SK-N-SH (cell line): ENCODE data around the gene SIRPB2. TPM values are rescaled to one million over a fixed set of nuclear protein-coding genes. Genes with fewer than 3 reads are reported as not detected.

Source experiments
- CTCF ChIA-PET: fragments of 300-600, 350-600 bp; formaldehyde crosslinking; extraction: SDS; loops from one replicate; lab custom pipeline; 2021; lab: Yijun Ruan, JAX
- POLR2A ChIA-PET: fragments of 350-600 bp; sonication (Branson Sonifier 250); formaldehyde crosslinking; extraction: SDS; loops from one replicate; lab custom pipeline; 2020; ENCODE audit warnings: antibody characterized with exemption, inconsistent platforms; lab: Yijun Ruan, JAX
- DNase-seq: peaks from one replicate; pipeline ENCODE4 v3.0.0; 2012
- H2AFZ ChIP-seq: fragments of 200-600 bp; sonication (generic); 2 replicates; pipeline ENCODE4 v1.8.1; 2016; ENCODE audit warnings: antibody characterized with exemption, mild to moderate bottlenecking, low read depth
- H3F3A ChIP-seq: fragments of 200-600 bp; sonication (generic); replicated peaks from 2 replicates; pipeline ENCODE3; 2016; ENCODE audit warnings: antibody characterized with exemption, mild to moderate bottlenecking; ENCODE audit not compliant: insufficient read depth
- H3K27ac ChIP-seq, 2 experiments: fragments of 200-500 bp in 1 of 2; fragments of 200-600 bp in 1 of 2; sonication (Bioruptor generic) in 1 of 2; sonication (generic), shearing (Covaris generic) in 1 of 2; 2 replicates each; pipeline versions ENCODE4 v1.5.1 to v1.6.1; 2014 to 2016; ENCODE audit warnings: low read depth in 2 of 2, inconsistent platforms in 1 of 2, low read length in 1 of 2, mild to moderate bottlenecking in 1 of 2, mixed read lengths in 1 of 2
- H3K27me3 ChIP-seq: fragments of 200-600 bp; sonication (generic), shearing (Covaris generic); 2 replicates; pipeline ENCODE4 v1.6.1; 2016; ENCODE audit warnings: mixed run types; ENCODE audit not compliant: insufficient read depth
- H3K36me3 ChIP-seq, 2 experiments: fragments of 200-500 bp in 1 of 2; fragments of 200-600 bp in 1 of 2; sonication (Bioruptor generic) in 1 of 2; sonication (generic) in 1 of 2; replicated peaks in 1 of 2; 2 replicates each; pipeline versions ENCODE3 to v1.5.1; 2014 to 2016; ENCODE audit warnings: low read length in 1 of 2, mild to moderate bottlenecking in 1 of 2; ENCODE audit not compliant: insufficient read depth in 2 of 2, control insufficient read depth in 1 of 2
- H3K4me1 ChIP-seq, 2 experiments: fragments of 200-500 bp in 1 of 2; fragments of 200-600 bp in 1 of 2; sonication (Bioruptor generic) in 1 of 2; sonication (generic), shearing (Covaris generic) in 1 of 2; 2 replicates each; pipeline versions ENCODE4 v1.5.1 to v1.6.1; 2014 to 2016; ENCODE audit warnings: low read depth in 1 of 2, low read length in 1 of 2, mixed run types in 1 of 2; ENCODE audit not compliant: insufficient read depth in 2 of 2, control insufficient read depth in 1 of 2
- H3K4me2 ChIP-seq: fragments of 200-600 bp; sonication (generic), shearing (Covaris generic); 2 replicates; pipeline ENCODE4 v1.6.1; 2017; ENCODE audit warnings: mixed run types
- H3K4me3 ChIP-seq, 2 experiments: fragments of 200-500 bp in 1 of 2; fragments of 200-600 bp in 1 of 2; sonication (Bioruptor generic) in 1 of 2; sonication (generic), shearing (Covaris generic) in 1 of 2; 2 replicates each; pipeline versions ENCODE4 v1.5.1 to v1.8.1; 2014 to 2016; ENCODE audit warnings: low read depth in 2 of 2, inconsistent platforms in 1 of 2, low read length in 1 of 2, mild to moderate bottlenecking in 1 of 2, mixed read lengths in 1 of 2, moderate library complexity in 1 of 2
- H3K79me2 ChIP-seq: fragments of 200-600 bp; sonication (generic); 2 replicates; pipeline ENCODE4 v1.8.1; 2017; ENCODE audit warnings: mild to moderate bottlenecking; ENCODE audit not compliant: insufficient read depth
- H3K9ac ChIP-seq: fragments of 200-600 bp; sonication (generic); 2 replicates; pipeline ENCODE4 v1.6.1; 2017; ENCODE audit warnings: mixed run types
- H3K9me2 ChIP-seq: fragments of 200-600 bp; sonication (generic); 2 replicates; pipeline ENCODE4 v1.6.1; 2017; ENCODE audit warnings: mixed run types
- H3K9me3 ChIP-seq: fragments of 200-600 bp; sonication (generic); 2 replicates; pipeline ENCODE4 v1.6.1; 2017; ENCODE audit warnings: mixed run types, mild to moderate bottlenecking, moderate library complexity
- H4K20me1 ChIP-seq: fragments of 200-600 bp; sonication (generic); 2 replicates; pipeline ENCODE4 v1.6.1; 2017; ENCODE audit warnings: mild to moderate bottlenecking, mixed run types; ENCODE audit not compliant: insufficient read depth
- ELF1 ChIP-seq: IDR thresholded peaks from 2 replicates; pipeline ENCODE4 v1.4.0; 2012
- EP300 ChIP-seq, 2 experiments: IDR thresholded peaks; 2 replicates each; pipeline versions ENCODE4 v1.4.0 to v1.6.1; 2012; ENCODE audit warnings: borderline replicate concordance in 1 of 2, low read depth in 1 of 2, low read length in 1 of 2
- FOXM1 ChIP-seq: IDR thresholded peaks from 2 replicates; pipeline ENCODE4 v1.4.0; 2012; ENCODE audit warnings: low read depth, mild to moderate bottlenecking
- GABPA ChIP-seq: IDR thresholded peaks from 2 replicates; pipeline ENCODE4 v1.4.0; 2012; ENCODE audit warnings: low read depth, mild to moderate bottlenecking
- MEF2A ChIP-seq: IDR thresholded peaks from 2 replicates; pipeline ENCODE4 v1.4.0; 2012; ENCODE audit warnings: low read depth, borderline replicate concordance
- MXI1 ChIP-seq: IDR thresholded peaks from 2 replicates; pipeline ENCODE4 v1.6.1; 2012; ENCODE audit warnings: mild to moderate bottlenecking, low read depth, low read length, improper control_type of control experiment
- NFIC ChIP-seq: IDR thresholded peaks from 2 replicates; pipeline ENCODE4 v1.4.0; 2012; ENCODE audit warnings: borderline replicate concordance
- RAD21 ChIP-seq: IDR thresholded peaks from 2 replicates; pipeline ENCODE4 v1.6.1; 2012; ENCODE audit warnings: mild to moderate bottlenecking, low read length
- RCOR1 ChIP-seq: fragments of 150-350 bp; IDR thresholded peaks from 2 replicates; pipeline ENCODE4 v1.6.1; 2017; ENCODE audit warnings: antibody characterized with exemption, low read length
- RFX5 ChIP-seq: IDR thresholded peaks from 2 replicates; pipeline ENCODE4 v1.6.1; 2012; ENCODE audit warnings: mild to moderate bottlenecking, improper control_type of control experiment, low read length
- SIN3A ChIP-seq: IDR thresholded peaks from 2 replicates; pipeline ENCODE4 v1.6.1; 2012; ENCODE audit warnings: low read depth, mild to moderate bottlenecking, low read length, moderate library complexity, borderline replicate concordance
- TCF12 ChIP-seq: IDR thresholded peaks from 2 replicates; pipeline ENCODE4 v1.4.0; 2012
- WGBS: methylation state at CpG from one replicate; pipeline ENCODE4 v1.1.6; 2017; ENCODE audit warnings: low lambda C conversion rate; 5-methylcytosine and 5-hydroxymethylcytosine counted together
- polyA plus RNA-seq, 3 experiments: library from polyadenylated mRNA; depleted of rRNA; stranded (reverse); fragments of >200 nt; gene quantifications; 2 replicates each; pipeline ENCODE4 v1.2.3, GENCODE V29; 2012
- TF ChIP-seq, protein P1 (sequence below): IDR thresholded peaks from 2 replicates; pipeline ENCODE4 v1.4.0; 2012; ENCODE audit warnings: low read depth, borderline replicate concordance

SIRPB2 gene
- polyA plus RNA-seq, 1 of the 3 experiments (the other 2 are of a cell fraction), result not detected

GRCh38 chr20:1434571-1435336, 56.5 kb downstream of the SIRPB2 start:
- POLR2A ChIA-PET, result no interaction called here

DNA sequence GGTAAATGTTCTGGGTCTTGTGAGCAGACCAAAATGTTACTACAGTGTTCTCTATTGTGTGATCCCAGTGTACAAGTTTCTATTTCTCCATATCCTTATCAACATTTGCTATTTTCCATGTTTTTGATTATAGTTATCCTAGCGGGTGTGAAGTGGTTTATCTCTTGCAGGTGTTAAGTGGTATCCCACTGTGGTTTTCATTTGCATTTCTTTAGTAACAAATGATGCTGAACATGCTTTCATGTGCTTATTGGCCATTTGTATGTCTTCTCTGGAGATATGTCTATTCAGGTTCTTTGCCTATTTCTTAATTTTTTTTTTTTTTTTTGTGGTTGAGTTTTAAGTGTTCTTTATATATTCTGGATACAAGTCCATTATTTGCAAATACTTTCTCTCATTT, 60.1 kb downstream of the SIRPB2 start:
- Histone ChIP-seq H3K27me3 (no peaks in the 10 kb centered on the region), H3F3A (no peaks in the 10 kb centered on the region), H3K79me2 (no peaks in the 10 kb centered on the region), H2AFZ (no peak overlapping the region), H4K20me1 (no peaks in the 10 kb centered on the region), H3K36me3 (no peaks in the 10 kb centered on the region), H3K4me2 (no peak overlapping the region), H3K9me3 (no peaks in the 10 kb centered on the region), H3K27ac (no peak overlapping the region), H3K4me3 (no peak overlapping the region), H3K4me1 (peaks cover 4 to 18% of the 10 kb centered on the region in 2 experiments; a peak in 3 of 4 replicates), H3K9me2 (no peaks in the 10 kb centered on the region), H3K9ac (no peak overlapping the region)
- TF ChIP-seq, protein P1, sequence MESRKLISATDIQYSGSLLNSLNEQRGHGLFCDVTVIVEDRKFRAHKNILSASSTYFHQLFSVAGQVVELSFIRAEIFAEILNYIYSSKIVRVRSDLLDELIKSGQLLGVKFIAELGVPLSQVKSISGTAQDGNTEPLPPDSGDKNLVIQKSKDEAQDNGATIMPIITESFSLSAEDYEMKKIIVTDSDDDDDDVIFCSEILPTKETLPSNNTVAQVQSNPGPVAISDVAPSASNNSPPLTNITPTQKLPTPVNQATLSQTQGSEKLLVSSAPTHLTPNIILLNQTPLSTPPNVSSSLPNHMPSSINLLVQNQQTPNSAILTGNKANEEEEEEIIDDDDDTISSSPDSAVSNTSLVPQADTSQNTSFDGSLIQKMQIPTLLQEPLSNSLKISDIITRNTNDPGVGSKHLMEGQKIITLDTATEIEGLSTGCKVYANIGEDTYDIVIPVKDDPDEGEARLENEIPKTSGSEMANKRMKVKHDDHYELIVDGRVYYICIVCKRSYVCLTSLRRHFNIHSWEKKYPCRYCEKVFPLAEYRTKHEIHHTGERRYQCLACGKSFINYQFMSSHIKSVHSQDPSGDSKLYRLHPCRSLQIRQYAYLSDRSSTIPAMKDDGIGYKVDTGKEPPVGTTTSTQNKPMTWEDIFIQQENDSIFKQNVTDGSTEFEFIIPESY, result no peak
- no peak for TF ChIP-seq MEF2A
- no peak for TF ChIP-seq GABPA
- no peak for TF ChIP-seq RFX5
- no peak for TF ChIP-seq RAD21
- no peak for TF ChIP-seq ELF1
- TF ChIP-seq EP300 (IDR thresholded peaks at IDR 0.05; ENCODE audit: borderline replicate concordance in 1 of 2, low read depth in 1 of 2, low read length in 1 of 2), result no peak
- no peak for TF ChIP-seq RCOR1
- TF ChIP-seq SIN3A, result no peak
- no peak for DNase-seq
- CTCF ChIA-PET, result no interaction called here
- POLR2A ChIA-PET, result no interaction called here
- WGBS, result 42% methylated on average over 1 of the region's 1 CpG

More at GRCh38 chr20:1434571-1435336, 56.5 kb downstream of the SIRPB2 start:
- no peaks in the 10 kb centered on the region for H3K79me2 ChIP-seq
- no peak for DNase-seq
- H3F3A ChIP-seq, result no peaks in the 10 kb centered on the region
- TF ChIP-seq RFX5, result no peak
- no peak for TF ChIP-seq TCF12
- TF ChIP-seq FOXM1, result no peak
- TF ChIP-seq RCOR1, result no peak
- TF ChIP-seq NFIC, result no peak
- TF ChIP-seq RAD21, result no peak
- no peak for TF ChIP-seq MXI1
- H2AFZ ChIP-seq, result no peak overlapping the region
- no peaks in the 10 kb centered on the region for H3K36me3 ChIP-seq
- H3K4me1 ChIP-seq, result no peaks in the 10 kb centered on the region
- no peak overlapping the region for H3K27ac ChIP-seq
- CTCF ChIA-PET, result interaction anchor here (0.9 to 5.5 kb wide), 4 partner anchors 32 to 222 kb away, joined by 3 to 31 read pairs (median 5); partner anchors contain the start of gene NSFL1C
- no peak overlapping the region for H3K4me2 ChIP-seq
- H4K20me1 ChIP-seq, result no peaks in the 10 kb centered on the region
- 84% methylated on average over 2 of the region's 2 CpGs for WGBS
- H3K4me3 ChIP-seq, result no peak overlapping the region
- H3K9me2 ChIP-seq, result no peaks in the 10 kb centered on the region
- no peaks in the 10 kb centered on the region for H3K27me3 ChIP-seq
- no peaks in the 10 kb centered on the region for H3K9me3 ChIP-seq
- no peak overlapping the region for H3K9ac ChIP-seq
